ENCODE measurements around the gene CA7.

Gene CA7

GRCh38 chr16:66830422-66831404 lies 13.5 kb upstream of the CA7 start, which contains the start of gene NAE1 (continued):
- TF ChIP-seq ZNF449 (tag by site-specific recombination; IDR thresholded peaks at IDR 0.05), result peak; percentile 50; the same call in 1 of the 2 replicates
- no peak for TF ChIP-seq ZNF501 (tag by site-specific recombination; IDR thresholded peaks at IDR 0.05)
- no peak for TF ChIP-seq ZNF558 (tag by site-specific recombination; IDR thresholded peaks at IDR 0.05)
- TF ChIP-seq ZNF555 (tag by site-specific recombination; conservative IDR thresholded peaks at IDR 0.05), result no peak
- TF ChIP-seq HOXC10 (CRISPR knock-in tag; IDR thresholded peaks at IDR 0.05), result no peak
- peak; percentile 57; the same call in 1 of the 2 replicates for TF ChIP-seq ZNF692 (tag by site-specific recombination; IDR thresholded peaks at IDR 0.05)
- 0 out of 2 replicates have a peak, but pooled peaks have one; percentile 13 for TF ChIP-seq ZIC2 (tag by site-specific recombination; IDR thresholded peaks at IDR 0.05)
- TF ChIP-seq ZNF623 (tag by site-specific recombination; IDR thresholded peaks at IDR 0.05), result no peak
- peak; percentile 69 for TF ChIP-seq REST (tag by site-specific recombination; IDR thresholded peaks at IDR 0.05)
- TF ChIP-seq ZBTB1 (tag by site-specific recombination; IDR thresholded peaks at IDR 0.05), result no peak
- no peak for TF ChIP-seq ZNF169 (tag by site-specific recombination; IDR thresholded peaks at IDR 0.05)
- TF ChIP-seq IKZF3 (tag by site-specific recombination; IDR thresholded peaks at IDR 0.05), result peak; percentile 59
- no peak for TF ChIP-seq ZNF223 (tag by site-specific recombination; IDR thresholded peaks at IDR 0.05)
- TF ChIP-seq ZNF24 (tag by site-specific recombination; IDR thresholded peaks at IDR 0.05), result peak; percentile 45; the same call in 1 of the 2 replicates
- TF ChIP-seq ZNF704 (tag by site-specific recombination; IDR thresholded peaks at IDR 0.05), result no peak
- TF ChIP-seq KLF10 (tag by site-specific recombination; IDR thresholded peaks at IDR 0.05), result 0 out of 2 replicates have a peak, but pooled peaks have one; percentile 57
- TF ChIP-seq PBX3 (CRISPR knock-in tag; IDR thresholded peaks at IDR 0.05), result 0 out of 2 replicates have a peak, but pooled peaks have one; percentile 65
- no peak for TF ChIP-seq ZNF747 (tag by site-specific recombination; IDR thresholded peaks at IDR 0.05)
- TF ChIP-seq ZNF335 (tag by site-specific recombination; conservative IDR thresholded peaks at IDR 0.05), result peak; percentile 79
- TF ChIP-seq ZSCAN5A (tag by site-specific recombination; IDR thresholded peaks at IDR 0.05), result no peak
- TF ChIP-seq TRIM28 (IDR thresholded peaks at IDR 0.05; ENCODE audit: borderline replicate concordance, low read length), result peak; percentile 36; the same call in 1 of the 2 replicates
- peak; percentile 83 for TF ChIP-seq ZBTB26 (tag by site-specific recombination; optimal IDR thresholded peaks at IDR 0.05)
- 0 out of 2 replicates have a peak, but pooled peaks have one; percentile 13 for TF ChIP-seq PATZ1 (tag by site-specific recombination; IDR thresholded peaks at IDR 0.05)
- TF ChIP-seq ZNF19 (tag by site-specific recombination; IDR thresholded peaks at IDR 0.05; ENCODE audit: low read depth), result no peak

Data from HEK293 (cell line).